Frontal cortex (tissue), 4 donors: ENCODE data around the gene FRAS1. TPM values are rescaled to one million over a fixed set of nuclear protein-coding genes. Genes with fewer than 3 reads are reported as not detected.

ENCODE experiments used
- DNase-seq, 2 donors: peaks; one replicate each; pipeline ENCODE4 v3.0.0; 2012; ENCODE audit warnings: low spot score in 2 of 2
- FAIRE-seq: peaks from 2 replicates; lab custom pipeline; 2012; peaks lifted over from hg19 to GRCh38; lab: Jason Lieb, UNC
- total RNA-seq: library from RNA; depleted of rRNA; stranded (reverse); fragments of >200 nt; gene quantifications from one replicate; pipeline ENCODE4 v1.2.3, GENCODE V29; 2014
- donor health status: control.
- donor health status: control.
- donor health status: control.

The FRAS1 gene
- total RNA-seq, 1 donor from 2014 or later = 13.0 TPM

DNA sequence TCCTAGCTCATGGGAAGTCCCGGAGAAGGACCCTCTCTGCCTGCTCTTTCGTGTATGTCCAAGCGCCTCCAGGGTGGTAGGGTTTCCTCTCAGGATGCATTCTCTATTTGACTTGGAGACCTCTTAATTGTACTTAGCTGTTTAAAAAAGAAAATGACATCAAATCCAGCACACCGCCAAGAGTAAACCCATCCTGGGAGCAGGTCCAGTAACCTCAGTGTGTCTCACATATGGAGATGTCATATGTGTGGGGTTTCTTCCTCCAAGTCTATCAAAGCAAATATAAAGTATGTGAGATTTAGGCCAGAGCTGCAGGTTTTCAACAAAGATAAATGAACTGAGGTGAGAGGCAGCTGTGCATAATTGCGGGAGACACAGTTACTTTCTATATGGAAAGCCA lies 285.0 kb downstream of the FRAS1 start:
- DNase-seq (no peak), FAIRE-seq (no peak)

DNA sequence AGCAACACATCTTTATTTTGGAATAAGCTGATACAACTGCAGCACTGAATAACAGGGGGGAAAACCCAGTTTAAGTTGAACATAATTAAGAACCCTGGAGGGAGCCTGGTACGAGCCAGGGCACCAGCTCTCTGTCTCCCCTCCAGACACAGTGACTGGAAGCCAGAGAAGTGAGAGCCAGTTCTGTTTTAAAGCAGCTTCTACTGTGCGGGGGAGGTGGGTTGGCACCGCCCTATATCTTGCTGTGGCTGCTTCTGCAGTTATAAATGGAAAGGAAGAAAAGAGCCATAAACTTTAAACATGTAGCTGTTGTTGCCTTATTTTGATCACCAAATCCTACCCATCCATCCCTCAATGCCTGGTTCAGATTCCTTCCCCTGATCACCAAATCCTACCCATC lies 286.6 kb downstream of the FRAS1 start:
- no peak for FAIRE-seq
- DNase-seq = peak in 1 of 2 donors; percentile 10

DNA sequence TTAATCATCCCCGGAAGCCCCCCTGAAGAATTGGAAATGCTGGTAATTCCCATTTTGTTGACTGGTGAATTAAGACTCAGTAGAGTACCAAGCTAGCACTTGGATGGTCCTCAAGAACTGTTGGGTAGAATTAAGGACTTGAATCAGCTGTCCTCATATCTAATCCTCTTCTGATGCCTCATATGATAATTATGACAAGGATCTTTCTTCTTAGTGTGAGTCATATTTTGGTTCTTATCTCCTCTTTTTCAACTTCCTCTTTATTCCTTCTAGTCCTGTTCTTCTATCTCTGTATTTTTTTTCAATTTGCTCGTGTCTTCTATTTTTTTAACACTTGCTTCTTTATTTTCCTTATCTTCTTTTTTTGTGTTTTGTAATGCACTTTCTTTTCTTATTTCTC lies 288.1 kb downstream of the FRAS1 start:
- FAIRE-seq (no peak), DNase-seq (no peak)

DNA sequence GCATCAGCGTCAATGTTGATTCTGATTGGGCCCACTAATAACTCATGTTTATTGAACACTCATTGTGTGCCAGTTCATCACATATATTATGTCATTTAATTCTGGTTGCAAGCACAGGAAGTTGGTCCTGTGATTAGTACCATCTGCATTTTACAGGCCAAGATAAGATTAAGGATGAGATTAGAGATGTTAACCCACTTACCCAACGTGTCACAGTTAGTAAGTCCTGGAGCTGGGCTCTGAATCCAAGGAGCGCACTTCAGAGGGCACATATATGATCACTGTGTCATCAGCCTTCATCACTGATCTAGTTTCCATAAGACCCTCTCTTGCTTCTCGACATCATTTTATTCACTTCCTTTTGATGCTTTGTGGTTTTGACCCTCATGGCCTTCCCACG lies 289.1 kb downstream of the FRAS1 start:
- no peak for FAIRE-seq

DNA sequence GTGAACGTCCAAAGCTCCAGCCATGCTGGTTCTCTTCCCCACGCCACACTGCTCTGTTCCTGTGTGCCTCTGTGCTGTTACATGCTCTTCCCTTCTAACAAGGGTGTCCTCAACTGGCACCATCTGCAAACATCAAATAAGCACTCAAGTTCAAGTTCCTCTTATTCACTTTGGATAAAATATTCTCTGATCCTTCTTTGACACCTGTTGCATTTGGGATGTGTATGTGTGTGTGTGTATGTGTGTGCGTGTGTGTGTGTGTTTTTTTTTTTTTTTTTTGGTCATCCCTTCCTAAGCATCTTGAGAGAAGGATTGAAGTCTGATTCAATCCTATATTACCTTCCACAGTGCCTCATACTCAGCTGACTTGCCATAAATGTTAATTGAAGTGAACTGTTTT lies 290.4 kb downstream of the FRAS1 start:
- no peak for DNase-seq
- no peak for FAIRE-seq

More for the DNA sequence above, 289.1 kb downstream of the FRAS1 start:
- no peak for DNase-seq

DNA sequence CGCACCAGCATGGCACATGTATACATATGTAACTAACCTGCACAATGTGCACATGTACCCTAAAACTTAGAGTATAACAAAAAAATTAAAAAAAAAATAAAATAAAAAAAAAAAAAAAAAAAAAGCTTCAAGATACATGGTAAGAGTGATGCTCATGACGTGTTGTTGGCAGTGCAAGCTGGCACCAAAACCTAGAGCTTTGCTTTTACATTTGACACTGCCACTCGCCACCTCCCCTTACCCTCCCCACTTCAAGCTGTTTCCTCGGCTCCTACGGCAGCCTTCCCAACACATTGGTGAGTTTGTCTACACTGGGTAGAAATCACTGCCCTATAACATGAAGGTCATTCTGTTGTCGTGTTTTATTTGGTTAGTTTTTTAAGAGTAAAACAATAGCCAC lies 296.8 kb downstream of the FRAS1 start:
- FAIRE-seq (no peak), DNase-seq (no peak)

DNA sequence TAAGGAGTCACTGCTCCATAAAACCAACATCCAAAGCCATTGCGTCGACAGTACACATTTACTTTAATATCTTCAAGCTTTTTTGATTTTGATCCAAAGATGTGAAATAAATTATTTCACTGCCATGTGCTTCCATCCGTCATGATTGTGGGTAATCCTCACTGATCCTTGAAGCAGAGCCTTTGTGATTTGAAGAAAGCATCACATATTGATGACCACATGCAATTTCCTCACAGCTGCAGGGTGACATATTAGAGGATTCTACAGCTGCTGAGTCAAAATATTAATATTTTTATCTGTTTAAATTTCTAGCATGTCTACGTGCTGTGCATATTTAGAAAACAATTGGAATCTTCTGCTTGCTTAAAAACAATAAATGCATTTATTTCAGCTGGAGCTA lies 297.7 kb downstream of the FRAS1 start:
- DNase-seq (no peak), FAIRE-seq (no peak)

DNA sequence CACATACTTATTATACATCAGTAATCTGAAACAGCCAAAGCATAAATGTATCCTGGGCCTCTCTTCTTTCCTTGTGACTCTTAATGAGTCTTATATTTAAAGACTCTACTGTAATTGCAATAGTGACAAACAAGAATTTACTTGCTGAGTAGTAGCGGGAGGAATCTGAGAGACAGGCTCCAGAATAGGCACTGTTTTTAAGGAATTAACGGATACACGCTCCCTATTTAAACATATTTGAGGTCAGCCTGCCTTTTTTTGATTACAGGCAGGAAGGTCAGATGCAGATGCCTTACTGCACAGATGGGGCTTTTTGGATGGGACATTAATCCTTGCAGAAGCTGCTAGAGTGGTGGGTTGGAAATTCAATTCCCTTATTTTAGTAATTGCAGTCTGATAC lies 298.2 kb downstream of the FRAS1 start:
- DNase-seq = no peak
- no peak for FAIRE-seq

DNA sequence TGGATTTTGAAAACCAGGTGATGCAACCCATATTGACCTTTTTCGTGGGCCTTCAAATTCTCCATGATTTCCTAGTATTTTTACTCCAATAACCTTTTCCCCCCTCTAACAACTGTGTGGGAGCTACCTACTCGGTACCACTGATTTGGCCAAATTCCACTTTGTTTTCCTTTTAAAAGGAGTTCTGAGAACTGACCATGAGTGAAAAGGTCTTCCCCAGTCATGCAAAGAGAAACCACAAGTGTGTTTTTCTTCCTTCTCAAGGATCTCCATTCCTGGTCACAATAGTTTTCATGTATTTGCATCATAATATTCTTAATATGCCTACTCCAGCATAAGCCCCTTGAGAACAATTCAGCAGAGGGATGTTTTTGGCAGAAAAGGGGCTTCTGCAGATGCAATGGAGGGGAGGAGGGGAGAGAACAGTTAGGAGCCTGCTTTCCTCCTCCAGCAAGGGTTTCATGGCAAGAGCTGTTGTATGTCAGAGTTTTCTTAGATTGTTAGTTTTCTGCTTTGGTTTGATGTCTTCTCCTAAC lies 299.2 kb downstream of the FRAS1 start:
- FAIRE-seq = no peak

DNA sequence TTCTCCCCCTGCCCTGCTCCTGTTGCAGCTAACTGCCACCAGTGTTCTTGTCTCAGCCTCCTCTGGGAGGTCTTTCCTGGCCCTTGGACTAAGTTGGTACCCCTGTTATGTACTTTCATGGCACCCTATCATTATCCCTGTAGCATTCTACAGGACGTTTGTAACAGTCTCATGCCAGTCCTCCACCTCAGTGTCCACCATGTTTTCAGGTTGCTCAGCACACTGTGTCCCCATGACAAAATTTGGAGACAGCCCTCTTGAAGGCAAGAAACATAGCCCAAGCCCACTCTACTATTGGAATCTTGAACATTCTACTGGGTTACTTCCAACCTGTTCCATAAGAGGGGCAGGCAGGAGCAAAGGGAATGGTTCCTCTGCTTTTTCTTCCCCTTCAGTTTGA lies 300.0 kb downstream of the FRAS1 start:
- no peak for FAIRE-seq
- DNase-seq = no peak

More for the DNA sequence above, 299.2 kb downstream of the FRAS1 start:
- no peak for DNase-seq

DNA sequence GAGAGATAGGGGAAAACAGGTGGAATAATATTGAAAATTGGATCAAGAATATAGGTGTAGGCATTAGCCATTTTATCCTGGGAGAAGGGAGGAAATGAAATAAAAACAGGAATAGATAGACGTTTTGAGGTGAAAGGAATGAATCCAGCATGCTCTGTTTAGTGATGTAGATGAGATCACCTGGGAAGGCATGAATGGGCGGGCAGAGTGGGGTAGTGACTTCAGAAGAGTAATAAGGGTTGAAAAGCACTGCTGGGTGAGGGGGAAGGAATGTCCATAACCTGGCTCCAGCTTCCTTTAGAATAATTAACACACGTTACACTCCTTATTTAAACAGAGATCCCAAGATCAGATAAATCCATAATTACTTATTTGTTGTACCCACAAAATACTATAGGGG lies 303.3 kb downstream of the FRAS1 start:
- no peak for FAIRE-seq

DNA sequence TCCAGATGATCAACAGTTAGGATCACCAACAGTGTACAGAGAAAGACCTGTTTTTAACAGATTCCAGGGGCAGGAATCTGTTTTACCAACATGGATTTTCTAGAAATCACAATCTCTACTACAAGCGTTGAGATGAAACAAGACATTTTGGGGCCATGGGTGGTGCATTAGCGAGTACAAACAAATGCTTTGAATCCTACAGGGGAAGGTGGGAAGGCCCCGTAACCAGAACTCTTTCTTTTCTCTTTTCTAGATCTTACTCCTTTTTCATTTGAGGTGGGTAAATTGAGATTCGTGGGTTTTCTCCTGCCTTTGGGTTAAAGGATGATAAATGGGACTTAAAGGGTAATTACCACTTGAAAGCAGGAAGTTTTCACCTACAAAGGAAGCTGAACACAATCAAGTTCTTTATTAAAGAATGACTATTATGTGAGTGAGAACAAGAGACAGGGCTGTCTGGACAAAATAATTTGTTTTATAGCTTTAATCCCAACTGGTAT lies 304.5 kb downstream of the FRAS1 start:
- FAIRE-seq (no peak), DNase-seq (no peak)

More for the DNA sequence above, 303.3 kb downstream of the FRAS1 start:
- DNase-seq = no peak

DNA sequence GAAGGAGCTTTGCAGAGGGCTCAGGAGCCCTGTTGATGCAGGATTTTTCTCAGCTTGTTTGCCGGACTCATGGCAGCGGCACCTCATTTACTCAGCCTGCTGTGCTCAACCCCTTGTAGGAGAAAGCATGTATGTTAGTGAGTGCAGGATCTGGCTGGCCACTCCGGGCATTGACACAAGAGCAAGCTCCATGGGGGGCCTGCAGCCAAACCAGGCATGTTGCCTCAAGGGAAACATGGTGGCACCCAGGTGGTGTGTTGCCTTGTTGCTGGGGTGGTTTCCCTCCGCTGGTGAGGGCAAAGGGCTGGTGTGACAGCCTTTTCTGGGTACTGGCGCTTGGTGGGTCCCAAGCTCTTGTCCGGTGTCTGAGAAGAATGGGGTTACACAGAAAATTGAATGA lies 305.2 kb downstream of the FRAS1 start:
- FAIRE-seq (no peak), DNase-seq (no peak)

DNA sequence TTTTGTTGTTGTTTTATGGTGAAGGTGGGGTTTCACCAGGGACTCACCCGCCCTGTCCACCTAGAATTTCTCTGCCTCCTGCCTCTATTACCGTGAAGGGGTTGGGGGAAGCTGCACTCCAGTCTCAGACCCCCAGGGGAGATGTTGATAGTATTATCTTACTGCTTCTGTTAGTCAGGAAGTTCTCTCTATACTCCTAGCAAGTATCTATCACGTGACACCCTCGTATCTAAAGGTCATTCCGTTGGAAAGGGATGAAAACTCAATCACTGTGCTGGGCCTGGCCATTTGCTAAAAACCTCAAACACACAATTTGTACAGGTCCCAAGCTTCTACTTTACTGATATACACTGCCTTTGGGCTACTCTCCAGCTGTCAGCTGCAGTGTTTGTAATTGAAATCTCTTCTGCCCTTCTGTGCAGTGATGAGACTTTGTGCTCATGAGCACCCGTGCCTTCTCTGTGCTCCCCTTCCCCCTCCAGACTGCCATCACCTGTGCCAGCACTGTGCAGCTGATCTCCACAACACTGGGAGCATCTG lies 306.0 kb downstream of the FRAS1 start:
- DNase-seq = no peak
- no peak for FAIRE-seq

DNA sequence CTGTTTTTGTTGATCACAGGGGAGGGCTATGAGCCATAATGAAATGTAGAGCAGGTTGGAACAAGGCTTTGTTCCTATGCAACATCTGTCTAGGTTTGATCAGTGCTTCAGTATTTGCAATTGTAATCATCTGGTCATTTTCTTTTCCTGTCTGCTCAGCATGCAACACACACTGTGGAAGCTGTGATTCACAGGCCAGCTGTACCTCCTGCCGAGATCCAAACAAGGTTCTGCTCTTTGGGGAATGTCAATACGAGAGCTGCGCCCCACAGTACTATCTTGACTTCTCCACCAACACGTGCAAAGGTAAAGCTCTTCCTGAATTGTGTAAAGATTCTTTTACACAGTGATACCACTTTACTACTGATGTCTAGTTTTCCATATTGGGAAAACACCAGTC lies 312.6 kb downstream of the FRAS1 start:
- no peak for FAIRE-seq
- no peak for DNase-seq

DNA sequence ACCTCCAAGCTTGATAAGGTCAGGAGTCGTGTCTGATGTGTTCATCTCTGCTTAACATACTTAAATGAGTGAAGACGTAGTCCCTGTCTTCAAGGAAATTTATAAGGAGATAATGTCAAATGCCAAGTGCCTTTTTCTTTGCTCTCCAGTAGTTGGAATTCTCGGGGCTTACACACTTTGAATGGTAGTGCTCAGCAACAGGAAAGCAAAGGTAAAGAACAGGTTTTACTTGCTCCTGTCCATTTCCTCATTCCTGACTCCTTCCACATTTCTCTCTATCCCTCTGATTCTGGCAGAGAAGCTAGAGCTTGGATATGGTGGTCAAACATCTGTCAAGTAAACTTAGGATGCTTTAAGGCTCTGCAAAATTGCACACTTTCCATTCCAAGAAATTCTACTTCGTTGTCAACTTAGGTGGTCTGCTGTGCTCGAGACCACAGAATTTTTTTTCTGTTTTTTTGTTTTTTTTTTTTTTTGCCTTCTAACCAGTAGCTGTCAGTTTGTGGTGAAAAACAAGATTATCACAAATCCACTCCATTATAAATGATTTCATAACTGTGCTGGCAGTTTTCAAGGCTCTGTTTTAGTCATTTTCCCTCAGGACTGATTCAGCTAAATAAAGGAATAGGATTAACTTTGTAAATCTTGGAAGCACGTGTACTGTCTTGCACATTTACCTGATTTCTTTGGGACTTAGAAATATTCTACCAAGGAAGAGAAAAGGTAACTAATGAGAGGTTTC lies 313.7 kb downstream of the FRAS1 start:
- no peak for FAIRE-seq
- no peak for DNase-seq

DNA sequence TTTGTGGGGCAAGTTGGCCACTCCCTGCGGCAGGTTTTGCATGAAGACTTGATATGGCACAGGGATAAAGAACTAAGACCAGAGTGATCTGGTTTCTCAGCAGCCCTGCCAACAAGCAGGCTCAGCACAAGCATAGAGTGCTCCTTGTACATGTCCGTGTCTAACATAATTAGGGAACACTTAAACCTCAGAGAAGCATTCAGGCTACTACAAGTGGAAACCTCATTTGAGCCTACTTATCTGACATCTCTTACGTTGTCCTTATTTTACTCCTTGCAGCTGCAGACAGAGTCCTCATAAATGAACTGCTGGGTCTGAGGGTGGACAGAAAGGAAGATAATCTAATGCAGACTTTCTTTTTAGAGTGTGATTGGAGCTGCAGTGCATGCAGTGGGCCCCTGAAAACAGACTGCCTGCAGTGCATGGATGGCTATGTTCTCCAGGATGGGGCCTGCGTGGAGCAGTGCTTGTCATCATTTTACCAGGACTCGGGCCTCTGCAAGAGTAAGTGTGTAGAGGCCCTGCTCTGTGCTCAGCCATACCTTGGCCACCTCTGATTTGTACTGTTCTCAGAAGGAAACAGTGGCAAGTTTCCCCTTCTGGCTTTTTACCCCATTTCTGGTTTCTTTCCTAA lies 315.3 kb downstream of the FRAS1 start:
- no peak for FAIRE-seq
- no peak for DNase-seq

DNA sequence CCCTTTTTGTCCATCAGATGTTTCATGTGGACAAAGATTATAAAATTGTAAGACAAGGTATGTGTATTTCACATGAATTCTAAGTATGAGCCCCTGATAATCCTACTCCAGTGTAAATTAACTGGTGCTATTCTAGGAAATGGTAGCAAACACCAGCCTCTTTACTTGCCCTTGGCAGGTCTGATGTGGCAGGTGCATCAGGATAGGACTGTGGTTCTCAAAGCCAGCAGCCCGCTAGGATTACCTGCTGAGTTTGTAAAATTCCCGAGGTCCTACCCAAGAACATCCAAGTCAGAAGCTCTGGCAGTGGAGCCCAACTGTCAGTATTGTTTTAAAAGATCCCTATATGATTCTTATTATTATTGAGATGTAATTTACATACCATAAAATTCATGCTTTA lies 320.4 kb downstream of the FRAS1 start:
- no peak for DNase-seq
- no peak for FAIRE-seq

DNA sequence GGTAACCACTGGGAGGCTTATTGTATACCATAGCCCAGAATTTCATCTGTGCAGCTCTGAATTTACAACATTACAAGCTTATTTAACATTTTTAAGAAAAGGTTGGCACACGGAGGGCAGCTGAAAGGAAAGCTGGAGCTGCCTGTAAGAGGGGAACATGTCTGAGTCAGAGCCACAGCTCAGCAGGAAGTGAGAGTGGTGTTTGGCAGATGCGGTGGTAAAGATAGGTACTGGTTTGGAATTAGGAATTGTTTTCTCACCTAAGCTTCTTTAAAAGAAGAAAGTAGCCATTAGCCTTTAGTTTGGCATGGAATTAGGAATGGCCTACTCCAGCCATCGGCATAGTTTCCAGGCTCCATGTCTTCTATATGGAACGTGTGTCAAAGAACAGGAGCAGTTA lies 321.9 kb downstream of the FRAS1 start:
- FAIRE-seq = no peak

DNA sequence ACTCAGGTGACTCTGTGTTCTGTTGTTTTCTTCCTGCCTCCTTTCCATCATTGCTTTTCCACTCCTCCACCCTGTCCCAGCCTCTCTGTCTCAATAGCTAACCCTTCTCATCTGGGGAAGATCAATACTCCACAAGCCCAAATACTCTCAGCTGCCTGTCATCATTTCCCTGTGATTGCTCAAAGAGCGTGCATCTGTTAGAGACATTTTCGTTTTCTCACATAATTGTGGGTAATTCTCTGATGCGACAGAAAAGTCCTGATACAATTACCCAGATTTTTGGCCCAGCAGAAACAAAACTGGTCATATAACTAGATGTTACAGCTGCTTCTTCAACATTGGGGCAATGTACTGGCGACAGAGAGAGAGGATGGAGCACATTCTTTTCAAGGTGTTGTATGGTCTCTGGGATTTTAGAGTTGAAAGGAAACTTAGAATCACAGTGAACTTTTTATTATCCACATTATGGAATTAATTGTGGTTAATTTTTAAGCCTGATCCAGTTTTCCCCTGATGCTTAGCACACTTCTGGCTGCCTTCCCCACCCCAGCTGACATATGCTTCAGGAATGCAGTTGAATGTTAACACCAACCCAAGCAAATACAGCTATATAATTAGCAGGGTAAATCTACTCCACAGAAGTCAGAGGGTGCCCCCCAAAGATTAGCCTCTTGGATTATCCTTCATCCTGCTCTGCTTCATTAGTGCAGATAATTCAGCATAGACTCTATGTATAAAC lies 323.0 kb downstream of the FRAS1 start:
- FAIRE-seq = no peak

More for the DNA sequence above, 321.9 kb downstream of the FRAS1 start:
- no peak for DNase-seq

More for the DNA sequence above, 323.0 kb downstream of the FRAS1 start:
- DNase-seq = no peak
